ENCODE data around the gene CYB5R4. TPM values are rescaled to one million over a fixed set of nuclear protein-coding genes. Genes with fewer than 3 reads are reported as not detected.
"Not testable (repeated sequence)": the region's sequence is repeated elsewhere in the genome, so short reads cannot be mapped to it uniquely, and the experiment has no call there.

CYB5R4 gene
- total RNA-seq, 1 donor from 2014 or later: 12.8 TPM

DNA sequence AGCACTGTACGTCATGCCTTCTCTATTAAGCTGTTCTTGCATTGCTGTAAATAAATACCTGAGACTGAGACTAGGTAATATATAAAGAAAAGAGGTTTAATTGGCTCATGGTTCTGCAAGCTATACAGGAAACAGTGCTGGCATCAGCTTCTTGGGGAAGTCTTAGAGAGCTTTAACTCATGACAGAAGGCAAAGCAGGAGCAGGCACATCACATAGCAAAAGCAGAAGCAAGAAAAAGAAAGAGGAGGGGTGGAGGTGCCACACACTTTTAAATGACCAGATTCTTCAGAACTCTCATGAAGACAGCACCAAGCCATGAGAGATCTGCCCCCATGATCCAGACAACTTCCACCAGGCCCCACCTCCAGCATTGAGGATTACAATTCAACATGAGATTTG lies 30.1 kb downstream of the CYB5R4 start:
- TF ChIP-seq, protein P1, sequence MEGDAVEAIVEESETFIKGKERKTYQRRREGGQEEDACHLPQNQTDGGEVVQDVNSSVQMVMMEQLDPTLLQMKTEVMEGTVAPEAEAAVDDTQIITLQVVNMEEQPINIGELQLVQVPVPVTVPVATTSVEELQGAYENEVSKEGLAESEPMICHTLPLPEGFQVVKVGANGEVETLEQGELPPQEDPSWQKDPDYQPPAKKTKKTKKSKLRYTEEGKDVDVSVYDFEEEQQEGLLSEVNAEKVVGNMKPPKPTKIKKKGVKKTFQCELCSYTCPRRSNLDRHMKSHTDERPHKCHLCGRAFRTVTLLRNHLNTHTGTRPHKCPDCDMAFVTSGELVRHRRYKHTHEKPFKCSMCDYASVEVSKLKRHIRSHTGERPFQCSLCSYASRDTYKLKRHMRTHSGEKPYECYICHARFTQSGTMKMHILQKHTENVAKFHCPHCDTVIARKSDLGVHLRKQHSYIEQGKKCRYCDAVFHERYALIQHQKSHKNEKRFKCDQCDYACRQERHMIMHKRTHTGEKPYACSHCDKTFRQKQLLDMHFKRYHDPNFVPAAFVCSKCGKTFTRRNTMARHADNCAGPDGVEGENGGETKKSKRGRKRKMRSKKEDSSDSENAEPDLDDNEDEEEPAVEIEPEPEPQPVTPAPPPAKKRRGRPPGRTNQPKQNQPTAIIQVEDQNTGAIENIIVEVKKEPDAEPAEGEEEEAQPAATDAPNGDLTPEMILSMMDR (IDR thresholded peaks at IDR 0.05; ENCODE audit: insufficient read depth, low read length, poor library complexity, severe bottlenecking): no peak
- Histone ChIP-seq H3K36me3 (ENCODE audit: control insufficient read depth, insufficient read depth, low read length) (no peaks in the 10 kb centered on the region), H3K27me3 (ENCODE audit: control insufficient read depth, insufficient read depth, low read length) (no peaks in the 10 kb centered on the region), H3K4me3 (ENCODE audit: low read depth, low read length) (no peak overlapping the region)
- no peak for DNase-seq (ENCODE audit: low read depth)

DNA sequence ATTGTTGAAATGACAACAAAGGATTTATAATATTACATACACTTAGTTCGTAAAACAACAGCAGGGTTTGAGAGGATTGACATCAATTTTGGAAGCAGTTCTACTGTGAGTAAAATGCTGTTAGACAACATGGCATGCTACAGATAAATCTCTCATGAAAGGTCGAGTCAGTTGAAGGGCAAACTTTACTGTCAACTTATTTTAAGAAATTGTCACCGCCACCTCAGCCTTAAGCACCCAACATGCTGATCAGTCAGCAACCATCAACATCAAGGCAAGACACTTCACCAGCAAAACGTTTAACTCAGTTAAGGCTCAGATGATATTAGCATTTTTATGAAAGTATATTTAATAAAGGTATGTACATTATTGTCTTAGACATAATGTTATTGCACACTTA lies 31.0 kb downstream of the CYB5R4 start:
- TF ChIP-seq, protein P1 (IDR thresholded peaks at IDR 0.05; ENCODE audit: insufficient read depth, low read length, poor library complexity, severe bottlenecking): no peak
- no peaks in the 10 kb centered on the region for H3K27me3 ChIP-seq (ENCODE audit: control insufficient read depth, insufficient read depth, low read length)
- H3K36me3 ChIP-seq (ENCODE audit: control insufficient read depth, insufficient read depth, low read length): no peaks in the 10 kb centered on the region
- H3K4me3 ChIP-seq (ENCODE audit: low read depth, low read length): no peak overlapping the region
- DNase-seq (ENCODE audit: low read depth): no peak

DNA sequence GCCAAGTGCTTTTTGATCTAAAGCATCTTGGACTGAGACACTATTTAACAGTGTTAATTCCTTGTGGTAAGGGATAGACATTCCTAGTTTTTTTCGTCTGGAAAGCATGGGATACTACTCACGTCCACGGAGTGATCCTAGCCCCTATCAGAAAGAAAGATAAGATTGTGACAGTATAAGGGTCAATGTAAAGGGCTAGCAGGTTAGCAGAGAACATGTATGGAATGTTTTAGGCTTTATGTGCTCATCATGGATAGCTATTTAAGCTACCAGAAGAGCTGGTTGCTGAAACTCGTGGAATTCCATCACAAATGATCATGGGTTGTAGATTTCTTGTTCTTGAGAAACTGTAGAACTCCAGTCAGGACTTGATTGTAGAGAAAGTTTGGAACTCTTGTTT lies 32.1 kb downstream of the CYB5R4 start:
- H3K27me3 ChIP-seq (ENCODE audit: control insufficient read depth, insufficient read depth, low read length): no peaks in the 10 kb centered on the region
- no peak overlapping the region for H3K4me3 ChIP-seq (ENCODE audit: low read depth, low read length)
- DNase-seq (ENCODE audit: low read depth): no peak
- TF ChIP-seq, protein P1 (IDR thresholded peaks at IDR 0.05; ENCODE audit: insufficient read depth, low read length, poor library complexity, severe bottlenecking): no peak
- H3K36me3 ChIP-seq (ENCODE audit: control insufficient read depth, insufficient read depth, low read length): no peaks in the 10 kb centered on the region

DNA sequence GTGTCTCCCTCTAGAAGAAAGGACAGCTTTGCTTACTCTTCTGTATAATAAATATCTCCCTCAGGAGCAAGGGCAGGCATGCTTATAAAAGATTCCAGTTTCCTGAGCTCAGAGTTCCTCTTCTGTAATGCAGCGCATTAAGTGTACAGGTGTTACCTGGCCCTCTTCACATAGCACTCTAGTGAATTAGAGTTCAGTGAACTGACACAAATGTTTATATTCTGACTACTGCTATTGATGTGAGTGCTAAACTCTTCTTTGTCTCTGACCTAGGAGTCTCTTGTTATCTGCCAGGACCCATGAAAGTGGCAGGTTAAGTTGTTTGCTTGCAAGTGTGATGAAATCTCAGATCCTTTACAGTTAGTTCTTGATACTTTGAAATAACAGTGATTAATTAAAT lies 33.5 kb downstream of the CYB5R4 start:
- TF ChIP-seq, protein P1 (IDR thresholded peaks at IDR 0.05; ENCODE audit: insufficient read depth, low read length, poor library complexity, severe bottlenecking): no peak
- Histone ChIP-seq H3K36me3 (ENCODE audit: control insufficient read depth, insufficient read depth, low read length) (no peaks in the 10 kb centered on the region), H3K4me3 (ENCODE audit: low read depth, low read length) (no peak overlapping the region), H3K27me3 (ENCODE audit: control insufficient read depth, insufficient read depth, low read length) (no peaks in the 10 kb centered on the region)
- DNase-seq (ENCODE audit: low read depth): no peak

DNA sequence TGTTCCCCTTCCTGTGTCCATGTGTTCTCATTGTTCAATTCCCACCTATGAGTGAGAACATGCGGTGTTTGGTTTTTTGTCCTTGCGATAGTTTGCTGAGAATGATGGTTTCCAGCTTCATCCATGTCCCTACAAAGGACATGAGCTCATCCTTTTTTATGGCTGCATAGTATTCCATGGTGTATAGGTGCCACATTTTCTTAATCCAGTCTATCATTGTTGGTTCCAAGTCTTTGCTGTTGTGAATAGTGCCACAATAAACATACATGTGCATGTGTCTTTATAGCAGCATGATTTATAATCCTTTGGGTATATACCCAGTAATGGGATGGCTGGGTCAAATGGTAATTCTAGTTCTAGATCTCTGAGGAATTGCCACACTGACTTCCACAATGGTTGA lies 37.6 kb downstream of the CYB5R4 start:
- not testable (repeated sequence) for H3K4me3 ChIP-seq (ENCODE audit: low read depth, low read length); H3K36me3 ChIP-seq (ENCODE audit: control insufficient read depth, insufficient read depth, low read length); DNase-seq (ENCODE audit: low read depth); H3K27me3 ChIP-seq (ENCODE audit: control insufficient read depth, insufficient read depth, low read length)

DNA sequence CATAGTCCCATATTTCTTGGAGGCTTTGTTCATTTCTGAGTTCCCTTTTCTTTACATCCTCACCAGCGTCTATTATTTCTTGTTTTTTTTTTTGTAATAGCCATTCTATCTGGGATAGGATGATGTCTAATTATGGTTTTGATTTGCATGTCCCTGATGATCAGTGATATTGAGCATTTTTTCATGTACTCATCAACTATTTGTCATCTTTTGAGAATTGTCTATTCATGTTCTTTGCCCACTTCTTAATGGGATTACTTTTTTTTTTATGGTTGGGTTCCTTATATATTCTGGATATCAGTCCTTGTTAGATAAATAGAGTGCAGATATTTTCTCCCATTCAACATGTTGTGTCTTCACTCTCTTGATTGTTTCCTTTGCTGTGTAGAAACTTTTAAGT lies 42.1 kb downstream of the CYB5R4 start:
- TF ChIP-seq, protein P1 (IDR thresholded peaks at IDR 0.05; ENCODE audit: insufficient read depth, low read length, poor library complexity, severe bottlenecking): no peak
- Histone ChIP-seq H3K36me3 (ENCODE audit: control insufficient read depth, insufficient read depth, low read length) (no peaks in the 10 kb centered on the region), H3K4me3 (ENCODE audit: low read depth, low read length) (no peak overlapping the region)

More for the DNA sequence above, 42.1 kb downstream of the CYB5R4 start:
- H3K27me3 ChIP-seq (ENCODE audit: control insufficient read depth, insufficient read depth, low read length): no peaks in the 10 kb centered on the region
- no peak for DNase-seq (ENCODE audit: low read depth)
